Activated CD8-positive, alpha-beta T cell treated with anti-CD3 and anti-CD28 coated beads for 36 hours (primary cell): Measurements from ENCODE around the gene TPSG1. TPM values are rescaled to one million over a fixed set of nuclear protein-coding genes. Genes with fewer than 3 reads are reported as not detected.

ENCODE experiments used
- ATAC-seq: fragments of 200-7000 bp; cut with Tn5 transposase; one replicate; pipeline ENCODE4 v1.10.0; 2021; ENCODE audit warnings: mild to moderate bottlenecking, moderate library complexity
- CTCF ChIA-PET: fragments of 350-600 bp; sonication (Branson Sonifier 250); formaldehyde crosslinking; loops from one replicate; lab custom pipeline; 2021; ENCODE audit warnings: antibody characterized with exemption; lab: Charles Lee
- POLR2A ChIA-PET: fragments of 350-600 bp; sonication (Branson Sonifier 250); formaldehyde crosslinking; loops from one replicate; lab custom pipeline; 2021; ENCODE audit warnings: antibody characterized with exemption; lab: Charles Lee
- DNase-seq: peaks from one replicate; pipeline ENCODE4 v3.0.0-alpha.2; 2020
- H3K27ac Mint-ChIP-seq: one replicate; pipeline ENCODE4 v1.8.0; 2021; ENCODE audit warnings: mild to moderate bottlenecking, mixed read lengths
- H3K27me3 Mint-ChIP-seq: one replicate; pipeline ENCODE4 v1.8.0; 2021; ENCODE audit warnings: mixed read lengths
- H3K36me3 Mint-ChIP-seq: one replicate; pipeline ENCODE4 v1.8.0; 2021; ENCODE audit warnings: low read depth, mixed read lengths
- H3K4me1 Mint-ChIP-seq: one replicate; pipeline ENCODE4 v1.8.0; 2021; ENCODE audit warnings: low read depth, mixed read lengths
- H3K4me3 Mint-ChIP-seq: one replicate; pipeline ENCODE4 v1.8.0; 2021; ENCODE audit warnings: mild to moderate bottlenecking, moderate library complexity, mixed read lengths
- H3K9me3 Mint-ChIP-seq: one replicate; pipeline ENCODE4 v1.8.0; 2021; ENCODE audit warnings: mixed read lengths
- CTCF ChIP-seq: fragments of 200-600 bp; IDR thresholded peaks from one replicate; pipeline ENCODE4 v1.8.0; 2022; ENCODE audit warnings: antibody characterized with exemption, mild to moderate bottlenecking
- intact Hi-C: fragments of 100-400 bp; cut with micrococcal nuclease; formaldehyde crosslinking; loops from one replicate; pipeline ENCODE4 v1.10.0; 2022
- total RNA-seq, 2 experiments: library from RNA; stranded (reverse); gene quantifications; one replicate each; pipeline ENCODE4 v1.2.3, GENCODE V29; 2021

The TPSG1 gene
- total RNA-seq, 2 experiments from 2014 or later: not detected

GRCh38 chr16:1209081-1209480, 16.0 kb downstream of the TPSG1 start:
- intact Hi-C loops: no loop called here
- ATAC-seq (no peak), DNase-seq (no peak)
- no peak for TF ChIP-seq CTCF
- ChIA-PET CTCF (no interaction called here), POLR2A (no interaction called here)
- Mint-ChIP-seq H3K27ac (no peak overlapping the region), H3K27me3 (no peaks in the 10 kb centered on the region), H3K4me1 (peaks cover 4% of the 10 kb centered on the region), H3K4me3 (no peak overlapping the region), H3K36me3 (no peaks in the 10 kb centered on the region), H3K9me3 (no peaks in the 10 kb centered on the region)

- peak overlapping the region; percentile 34 for H3K4me3 Mint-ChIP-seq
- peak; percentile 12 for DNase-seq
- no peaks in the 10 kb centered on the region for H3K27me3 Mint-ChIP-seq
- H3K27ac Mint-ChIP-seq: peak overlapping the region; percentile 34
- ChIA-PET POLR2A (no interaction called here), CTCF (no interaction called here)
- intact Hi-C loops: no loop called here
- peak; percentile 78 for ATAC-seq
- TF ChIP-seq CTCF: no peak
- no peaks in the 10 kb centered on the region for H3K36me3 Mint-ChIP-seq
- H3K9me3 Mint-ChIP-seq: no peaks in the 10 kb centered on the region
- H3K4me1 Mint-ChIP-seq: peaks cover 4% of the 10 kb centered on the region
Observed at GRCh38 chr16:1208239-1208830, 16.7 kb downstream of the TPSG1 start.

GRCh38 chr16:1206786-1207185, 18.3 kb downstream of the TPSG1 start:
- Mint-ChIP-seq H3K27ac (no peak overlapping the region), H3K36me3 (no peaks in the 10 kb centered on the region), H3K9me3 (no peaks in the 10 kb centered on the region), H3K4me3 (no peak overlapping the region), H3K27me3 (no peaks in the 10 kb centered on the region), H3K4me1 (peaks cover 4% of the 10 kb centered on the region)
- TF ChIP-seq CTCF: no peak
- intact Hi-C loops: no loop called here
- DNase-seq: no peak
- ChIA-PET POLR2A (no interaction called here), CTCF (no interaction called here)
- ATAC-seq: no peak

- H3K4me1 Mint-ChIP-seq: peaks cover 4% of the 10 kb centered on the region
- no peaks in the 10 kb centered on the region for H3K27me3 Mint-ChIP-seq
- CTCF ChIA-PET: no interaction called here
- intact Hi-C loops: no loop called here
- ATAC-seq (no peak), DNase-seq (no peak)
- no peaks in the 10 kb centered on the region for H3K36me3 Mint-ChIP-seq
- TF ChIP-seq CTCF: no peak
- H3K27ac Mint-ChIP-seq: no peak overlapping the region
- no peaks in the 10 kb centered on the region for H3K9me3 Mint-ChIP-seq
- no peak overlapping the region for H3K4me3 Mint-ChIP-seq
- POLR2A ChIA-PET: no interaction called here
Observed at GRCh38 chr16:1206326-1206725, 18.7 kb downstream of the TPSG1 start.

GRCh38 chr16:1204933-1205332, 20.1 kb downstream of the TPSG1 start:
- Mint-ChIP-seq H3K4me3 (no peak overlapping the region), H3K27ac (no peak overlapping the region), H3K27me3 (no peaks in the 10 kb centered on the region), H3K9me3 (no peaks in the 10 kb centered on the region), H3K4me1 (peaks cover 4% of the 10 kb centered on the region), H3K36me3 (no peaks in the 10 kb centered on the region)
- intact Hi-C loops: no loop called here
- TF ChIP-seq CTCF: no peak
- ATAC-seq (no peak), DNase-seq (no peak)
- ChIA-PET POLR2A (no interaction called here), CTCF (no interaction called here)
